Measurements from ENCODE around the gene SCNM1.
"Not testable (repeated sequence)": the region's sequence is repeated elsewhere in the genome, so short reads cannot be mapped to it uniquely, and the experiment has no call there.

The SCNM1 gene

GRCh38 chr1:151146412-151147131 lies 19.4 kb upstream of the SCNM1 start, which contains the start of gene SEMA6C:
Gene SEMA6C (minus strand): TSS chr1:151146631. CDS start chr1:151142621, 4,010 bp downstream.
- DNase-seq (ENCODE audit: insufficient read length, low spot score) (peak; percentile 91), FAIRE-seq (peak; percentile 82)

DNA sequence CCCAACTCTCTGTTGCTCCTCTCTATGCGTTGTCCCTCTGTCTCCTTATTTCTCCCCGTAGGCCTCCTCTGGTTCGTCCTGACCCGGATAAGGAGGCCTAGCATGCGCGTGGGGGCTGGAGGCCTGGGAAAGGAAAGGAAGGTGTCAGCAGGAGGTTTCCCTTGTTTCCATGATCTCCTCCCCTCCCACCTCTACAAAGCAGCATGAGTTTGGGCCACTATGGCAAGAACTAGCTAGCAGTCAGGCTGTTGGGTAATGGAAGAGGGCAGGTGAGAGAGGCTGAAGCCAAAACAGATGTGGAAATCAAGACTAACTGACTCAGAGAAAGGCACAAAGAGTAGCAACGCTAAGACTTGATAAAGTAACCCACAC lies 18.8 kb upstream of the SCNM1 start:
- DNase-seq (ENCODE audit: insufficient read length, low spot score) (no peak), FAIRE-seq (no peak)

GRCh38 chr1:151147665-151148064 lies 18.3 kb upstream of the SCNM1 start:
- DNase-seq (ENCODE audit: insufficient read length, low spot score) (no peak), FAIRE-seq (no peak)

DNA sequence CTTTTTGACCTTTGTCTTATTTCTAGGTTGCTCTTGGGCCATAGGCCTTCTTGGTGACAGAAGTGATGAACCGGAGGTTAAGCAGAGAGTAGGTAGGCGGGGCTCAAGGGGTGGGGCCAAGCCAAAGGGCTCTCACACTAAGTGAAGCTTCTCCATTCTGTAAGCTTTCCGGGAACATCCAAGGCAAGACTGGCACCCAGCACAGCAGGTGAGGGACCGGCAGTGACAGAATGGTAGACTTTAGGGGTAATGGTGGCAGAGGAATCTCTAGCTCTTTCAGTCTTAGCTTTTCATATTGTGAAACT lies 9.5 kb upstream of the SCNM1 start, which contains the start of gene TNFAIP8L2:
TNFAIP8L2 (plus strand) TSS at position 135 of the 305 bp plus-strand sequence. CDS start 2,049 bp downstream, outside the sequence.
- DNase-seq (ENCODE audit: insufficient read length, low spot score) (no peak), FAIRE-seq (peak; percentile 80)

DNA sequence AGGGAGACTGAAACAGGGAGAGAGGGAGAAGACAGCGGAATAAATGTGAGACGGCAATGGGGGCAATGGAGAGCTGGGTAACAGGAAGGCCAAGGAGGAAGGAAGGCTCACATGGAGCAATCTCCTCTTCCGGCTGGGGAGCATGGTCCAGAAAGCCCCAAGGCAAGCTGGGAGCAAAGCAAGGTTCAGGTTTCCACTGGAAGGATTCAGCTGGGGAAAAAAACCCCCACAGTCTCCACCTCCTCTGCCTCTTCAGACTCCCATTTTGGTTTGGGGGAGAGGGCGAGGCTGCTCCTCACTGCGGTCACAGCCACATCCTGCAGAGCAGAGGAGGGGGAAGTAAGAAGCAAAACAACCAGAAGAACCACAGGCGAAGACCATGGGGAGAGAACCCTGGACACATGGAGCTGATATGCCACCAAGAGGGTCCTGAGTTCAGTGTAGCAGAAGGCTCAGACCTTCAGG lies 8.8 kb upstream of the SCNM1 start:
- DNase-seq (ENCODE audit: insufficient read length, low spot score) (no peak), FAIRE-seq (peak; percentile 85)

DNA sequence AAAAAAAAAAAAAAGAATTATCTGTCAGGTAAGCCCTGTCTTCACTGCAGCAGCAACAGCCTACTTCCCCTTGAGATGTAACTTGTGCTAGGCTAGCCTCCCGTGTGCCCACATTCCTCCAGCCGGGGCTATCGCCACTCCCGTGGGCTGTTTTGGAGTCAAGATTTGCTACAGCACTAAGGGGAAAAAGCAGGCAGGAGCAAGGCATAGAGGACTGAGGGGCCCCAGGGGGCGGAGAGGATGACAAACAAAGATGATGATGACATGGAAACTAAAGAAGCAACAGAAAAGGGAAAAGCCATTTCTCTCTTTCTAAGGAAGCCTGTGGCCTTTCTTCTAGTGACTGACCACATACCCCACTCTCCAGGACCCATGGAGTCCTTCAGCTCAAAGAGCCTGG lies 7.6 kb upstream of the SCNM1 start:
- no peak for DNase-seq (ENCODE audit: insufficient read length, low spot score)
- no peak for FAIRE-seq

DNA sequence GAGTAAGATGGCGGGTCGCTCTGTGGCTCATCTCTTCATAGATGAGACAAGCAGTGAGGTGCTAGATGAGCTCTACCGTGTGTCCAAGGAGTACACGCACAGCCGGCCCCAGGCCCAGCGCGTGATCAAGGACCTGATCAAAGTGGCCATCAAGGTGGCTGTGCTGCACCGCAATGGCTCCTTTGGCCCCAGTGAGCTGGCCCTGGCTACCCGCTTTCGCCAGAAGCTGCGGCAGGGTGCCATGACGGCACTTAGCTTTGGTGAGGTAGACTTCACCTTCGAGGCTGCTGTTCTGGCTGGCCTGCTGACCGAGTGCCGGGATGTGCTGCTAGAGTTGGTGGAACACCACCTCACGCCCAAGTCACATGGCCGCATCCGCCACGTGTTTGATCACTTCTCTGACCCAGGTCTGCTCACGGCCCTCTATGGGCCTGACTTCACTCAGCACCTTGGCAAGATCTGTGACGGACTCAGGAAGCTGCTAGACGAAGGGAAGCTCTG lies 7.1 kb upstream of the SCNM1 start:
- DNase-seq (ENCODE audit: insufficient read length, low spot score) = no peak
- no peak for FAIRE-seq

DNA sequence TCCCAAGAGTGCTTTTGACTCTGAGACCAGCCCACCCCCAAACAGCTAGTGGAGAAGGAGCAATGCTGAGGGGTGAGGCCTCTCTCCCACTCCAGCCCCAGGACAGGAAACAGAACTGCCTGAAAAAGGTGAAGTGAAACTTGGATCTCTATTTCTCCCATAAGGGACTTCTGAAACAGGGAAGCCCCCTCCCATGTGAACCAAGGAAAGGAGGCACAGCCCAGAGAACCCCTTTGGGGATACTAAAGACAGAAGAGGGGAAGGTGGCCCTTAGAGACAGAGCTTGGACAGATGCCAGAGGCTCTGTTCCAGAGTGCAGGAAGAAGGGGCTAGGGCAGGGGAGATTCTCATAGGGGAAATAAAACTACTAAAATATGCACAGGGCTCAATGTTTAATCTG lies 6.6 kb upstream of the SCNM1 start:
- FAIRE-seq (no peak), DNase-seq (ENCODE audit: insufficient read length, low spot score) (no peak)

DNA sequence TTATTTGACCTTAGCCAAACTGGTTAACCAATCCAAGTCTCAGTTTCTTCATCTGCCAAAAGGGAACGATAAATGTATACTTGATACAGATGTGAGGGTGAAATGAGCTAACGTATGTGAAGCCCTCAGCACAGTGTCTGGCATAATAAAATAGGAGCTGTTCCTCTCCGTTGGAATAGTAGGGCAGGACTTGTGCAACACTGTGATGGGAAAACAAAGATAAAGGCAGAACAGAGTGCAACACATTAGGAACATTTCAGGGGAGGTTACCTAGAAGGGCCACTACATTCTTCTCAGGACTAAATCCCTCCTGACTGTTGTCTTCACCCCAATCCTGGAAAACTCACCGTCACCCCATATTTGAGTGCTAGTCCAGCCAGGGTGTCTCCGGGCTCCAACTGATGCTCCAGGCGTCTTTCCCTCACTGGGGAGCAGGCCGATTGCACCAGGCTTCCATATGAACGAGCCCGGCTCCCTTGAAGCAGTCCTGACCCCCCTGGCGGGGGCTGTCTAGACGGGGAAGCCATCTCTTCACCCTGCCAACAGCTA lies 1.1 kb upstream of the SCNM1 start:
- DNase-seq (ENCODE audit: insufficient read length, low spot score) (no peak), FAIRE-seq (no peak)

DNA sequence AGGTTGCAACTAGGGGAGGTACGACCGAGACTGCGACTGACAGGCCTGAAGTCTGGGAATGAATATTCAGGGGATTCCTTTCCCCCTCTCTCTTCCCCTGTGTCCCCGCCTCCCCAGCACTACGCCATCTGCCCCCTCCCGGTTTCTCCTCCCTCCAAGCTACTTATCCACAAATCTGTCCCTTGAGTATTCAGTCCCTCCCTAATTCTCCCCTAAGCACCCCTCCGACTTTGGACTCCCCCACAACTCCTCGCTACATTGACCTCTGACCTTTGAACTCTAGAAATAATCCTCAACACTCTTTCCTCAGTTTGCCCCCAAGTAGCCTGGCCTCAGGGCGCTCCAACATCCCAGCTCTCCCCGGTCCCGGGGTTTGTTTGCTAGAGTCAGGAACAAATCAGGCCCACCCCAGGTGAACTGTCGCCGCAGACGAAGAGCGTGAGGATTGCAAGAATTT lies 635 bp upstream of the SCNM1 start:
- FAIRE-seq (peak; percentile 8), DNase-seq (ENCODE audit: insufficient read length, low spot score) (no peak)

DNA sequence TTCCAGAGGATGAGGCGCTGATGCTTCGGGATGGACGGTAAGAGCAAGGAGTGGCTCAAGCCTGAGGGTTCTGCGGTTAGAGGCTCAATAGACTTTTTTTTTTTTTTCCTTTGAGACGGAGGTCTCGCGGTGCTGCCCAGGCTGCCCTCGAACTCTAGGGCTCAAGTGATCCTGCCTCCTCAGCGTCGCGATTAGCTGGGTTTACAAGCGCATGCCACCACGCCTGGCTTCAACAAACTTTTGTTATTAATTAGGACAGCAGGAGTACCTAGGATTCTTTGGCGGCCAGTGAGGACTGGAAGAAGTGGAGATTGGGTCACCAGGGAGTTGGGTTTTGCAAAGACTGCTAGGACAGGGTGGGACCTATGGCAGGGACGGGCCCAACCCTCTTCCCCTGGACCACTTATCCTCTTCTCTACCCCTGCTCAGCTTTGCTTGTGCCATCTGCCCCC lies 587 bp downstream of the SCNM1 start:
- FAIRE-seq (no peak), DNase-seq (ENCODE audit: insufficient read length, low spot score) (no peak)

DNA sequence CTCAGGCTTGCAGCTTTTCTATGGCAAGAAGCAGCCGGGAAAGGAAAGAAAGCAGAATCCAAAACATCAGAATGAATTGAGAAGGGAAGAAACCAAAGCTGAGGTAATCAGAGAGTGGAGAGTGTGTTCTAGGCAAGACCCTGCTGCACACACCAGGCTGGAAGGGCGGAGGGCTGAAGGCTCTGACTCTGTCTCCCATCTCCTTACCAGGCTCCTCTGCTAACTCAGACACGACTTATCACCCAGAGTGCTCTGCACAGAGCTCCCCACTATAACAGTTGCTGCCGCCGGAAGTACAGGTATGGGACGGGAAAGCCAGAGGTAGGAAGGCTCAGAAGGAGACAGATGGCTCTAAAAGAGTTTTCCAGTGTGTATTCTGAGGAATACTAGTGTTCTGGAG lies 1.2 kb downstream of the SCNM1 start:
- DNase-seq (ENCODE audit: insufficient read length, low spot score) (no peak), FAIRE-seq (no peak)

DNA sequence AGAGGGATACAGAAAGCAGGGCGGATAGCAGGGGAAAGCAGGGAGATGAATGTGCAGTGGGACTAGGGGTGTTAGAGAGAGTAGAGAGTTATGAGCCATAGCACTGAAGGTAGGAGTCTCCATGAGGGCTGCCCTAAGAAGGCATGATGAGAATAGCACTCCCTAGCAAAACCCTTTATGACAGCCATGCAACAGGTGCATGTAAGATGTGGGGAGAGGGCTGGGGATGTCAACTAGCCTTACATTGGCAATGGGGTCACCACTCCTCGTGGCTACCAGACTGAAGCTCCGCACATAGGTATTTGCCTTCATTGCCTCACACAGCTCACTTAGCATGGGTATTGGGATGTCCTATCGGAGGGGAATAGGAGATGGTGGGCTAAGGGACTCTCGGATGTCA lies 5.2 kb downstream of the SCNM1 start:
- no peak for FAIRE-seq
- no peak for DNase-seq (ENCODE audit: insufficient read length, low spot score)

- FAIRE-seq = no peak
- DNase-seq (ENCODE audit: insufficient read length, low spot score) = no peak
These were observed 9.2 kb downstream of the SCNM1 start for GRCh38 chr1:151175041-151175741.

GRCh38 chr1:151175863-151176262 lies 9.9 kb downstream of the SCNM1 start, which contains the start of gene TMOD4:
Gene TMOD4 (minus strand): TSS chr1:151175981. CDS start chr1:151174875, 1,106 bp downstream.
- DNase-seq (ENCODE audit: insufficient read length, low spot score) = no peak
- peak; percentile 33 for FAIRE-seq

- no peak for DNase-seq (ENCODE audit: insufficient read length, low spot score)
- no peak for FAIRE-seq
These were observed 10.6 kb downstream of the SCNM1 start for GRCh38 chr1:151176514-151177045.

GRCh38 chr1:151184211-151184610 lies 18.3 kb downstream of the SCNM1 start:
- DNase-seq (ENCODE audit: insufficient read length, low spot score) (no peak), FAIRE-seq (no peak)

DNA sequence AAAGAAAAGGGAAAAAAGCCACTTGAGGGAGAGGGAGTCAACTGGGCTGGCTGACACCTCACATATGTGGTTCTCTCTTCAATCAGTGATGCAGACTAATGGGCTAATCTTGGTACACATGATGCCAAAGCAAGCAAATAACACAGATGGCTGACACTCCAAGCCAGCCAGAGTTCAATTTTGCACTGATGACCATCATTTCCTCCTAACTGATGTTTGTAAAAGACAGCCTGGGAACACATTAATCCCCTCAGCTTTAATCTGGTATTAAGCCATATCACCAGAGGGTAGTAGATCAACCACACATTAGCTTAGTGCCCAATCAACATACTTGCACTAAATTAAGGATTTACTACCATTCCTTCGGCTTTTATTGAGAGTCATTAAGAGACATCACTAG lies 21.3 kb downstream of the SCNM1 start:
- FAIRE-seq (no peak), DNase-seq (ENCODE audit: insufficient read length, low spot score) (no peak)

- not testable (repeated sequence) for FAIRE-seq; DNase-seq (ENCODE audit: insufficient read length, low spot score)
These were observed 22.7 kb downstream of the SCNM1 start for GRCh38 chr1:151188667-151189066.

- peak; percentile 80 for DNase-seq (ENCODE audit: insufficient read length, low spot score)
- FAIRE-seq = peak; percentile 93
These were observed 23.9 kb downstream of the SCNM1 start, which contains the start of gene VPS72 for GRCh38 chr1:151189637-151190445. Gene VPS72 (minus strand): TSS chr1:151190197. CDS start chr1:151190121, 76 bp downstream.

Measured in GM19239 (cell line).